ENCODE measurements around the gene RETREG2.

The RETREG2 gene

GRCh38 chr2:219169930-219170654 lies 8.0 kb upstream of the RETREG2 start, which contains the start of gene SLC23A3:
TSS of gene SLC23A3 (minus strand) at chr2:219170029. CDS start at chr2:219169984, 45 bp downstream.
- no peak for DNase-seq (ENCODE audit: extremely low read depth in 1 of 2, low read depth in 1 of 2)

GRCh38 chr2:219171231-219171651 lies 6.8 kb upstream of the RETREG2 start:
- no peak for DNase-seq (ENCODE audit: extremely low read depth in 1 of 2, low read depth in 1 of 2)

DNA sequence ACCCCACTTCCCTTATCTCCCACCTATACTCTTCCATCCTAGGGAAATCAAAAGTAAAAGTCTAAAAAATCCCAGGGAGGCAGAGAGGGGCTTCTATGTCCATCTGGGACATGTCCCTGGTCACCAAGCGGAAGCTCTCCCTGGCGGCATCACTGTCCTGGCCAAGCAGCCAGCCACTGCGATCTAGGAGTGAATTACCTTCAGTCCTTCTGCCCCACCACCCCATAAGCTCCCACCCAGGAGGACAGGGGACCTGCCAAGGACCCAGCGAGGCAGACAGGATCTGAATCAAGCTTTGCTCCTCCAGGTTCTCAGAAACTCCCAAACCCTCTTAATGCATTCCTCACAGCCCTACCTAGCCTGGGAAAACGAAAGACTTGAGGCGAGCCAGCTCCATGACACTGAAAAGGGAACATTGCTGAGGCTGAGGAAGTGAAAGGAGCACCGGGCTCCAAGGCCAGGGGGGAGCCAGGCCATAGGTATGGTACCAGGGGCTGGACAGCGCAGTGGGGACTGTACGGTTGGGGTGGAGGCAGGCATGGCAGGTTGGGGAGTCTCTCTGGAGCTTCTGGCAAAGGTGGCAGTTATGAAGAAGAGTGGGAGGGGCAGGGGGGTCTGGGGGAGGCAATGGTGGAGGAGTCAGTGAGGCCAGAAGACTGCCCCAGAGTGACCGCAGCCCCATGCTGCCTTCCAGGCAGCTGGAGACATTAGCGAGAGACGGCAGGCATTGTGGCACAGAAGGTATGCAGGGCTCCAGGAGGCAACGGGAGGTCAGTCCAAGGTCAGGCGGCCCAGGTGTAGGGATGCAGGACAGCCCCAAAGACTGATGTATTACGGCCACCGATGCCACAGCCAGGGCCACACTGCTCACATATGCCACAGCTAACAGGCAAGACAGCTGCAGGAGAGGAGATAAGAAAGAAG lies 5.6 kb upstream of the RETREG2 start:
- DNase-seq (ENCODE audit: extremely low read depth in 1 of 2, low read depth in 1 of 2) = no peak

DNA sequence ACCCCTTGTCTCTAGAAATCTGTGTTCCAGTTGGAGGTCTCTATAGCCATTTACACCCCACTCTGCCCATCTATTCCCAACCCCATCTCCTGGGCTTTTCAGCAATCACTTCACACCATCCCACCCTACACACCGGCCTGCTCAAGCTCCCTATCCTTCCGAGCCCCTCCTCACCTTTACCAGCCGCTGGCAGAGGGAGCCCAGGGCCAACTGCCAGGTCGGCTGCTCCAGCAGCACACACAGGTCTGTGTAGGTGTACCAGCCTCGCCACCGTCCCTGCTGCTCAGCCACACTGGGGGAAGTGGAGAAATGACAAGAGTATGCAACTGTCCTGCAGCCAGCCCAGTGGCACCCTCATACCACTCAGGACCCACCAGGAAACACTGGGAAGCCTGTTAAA lies 4.9 kb upstream of the RETREG2 start:
- no peak for DNase-seq (ENCODE audit: extremely low read depth in 1 of 2, low read depth in 1 of 2)

GRCh38 chr2:219174146-219174545 lies 3.9 kb upstream of the RETREG2 start:
- DNase-seq (ENCODE audit: extremely low read depth in 1 of 2, low read depth in 1 of 2) = no peak

DNA sequence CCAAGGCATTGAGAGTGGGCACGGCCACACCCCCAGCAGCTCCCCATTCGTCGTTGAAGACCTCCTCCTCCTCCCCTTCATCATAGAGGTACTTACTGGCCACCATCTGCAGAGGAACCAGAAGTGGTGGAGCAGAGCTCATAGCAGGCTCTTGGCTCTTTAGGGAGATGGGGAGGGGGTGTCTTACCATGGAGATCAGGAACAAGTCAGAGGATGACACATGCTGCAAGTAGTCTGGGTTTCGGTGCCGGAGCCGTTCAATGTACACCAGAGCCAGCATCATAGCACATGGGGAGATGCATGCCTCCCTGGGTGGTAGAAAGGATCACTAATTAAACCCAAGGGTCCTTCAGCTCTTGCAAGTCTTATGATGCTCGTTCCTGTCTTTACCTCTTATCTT lies 3.3 kb upstream of the RETREG2 start:
- DNase-seq (ENCODE audit: extremely low read depth in 1 of 2, low read depth in 1 of 2) = no peak

DNA sequence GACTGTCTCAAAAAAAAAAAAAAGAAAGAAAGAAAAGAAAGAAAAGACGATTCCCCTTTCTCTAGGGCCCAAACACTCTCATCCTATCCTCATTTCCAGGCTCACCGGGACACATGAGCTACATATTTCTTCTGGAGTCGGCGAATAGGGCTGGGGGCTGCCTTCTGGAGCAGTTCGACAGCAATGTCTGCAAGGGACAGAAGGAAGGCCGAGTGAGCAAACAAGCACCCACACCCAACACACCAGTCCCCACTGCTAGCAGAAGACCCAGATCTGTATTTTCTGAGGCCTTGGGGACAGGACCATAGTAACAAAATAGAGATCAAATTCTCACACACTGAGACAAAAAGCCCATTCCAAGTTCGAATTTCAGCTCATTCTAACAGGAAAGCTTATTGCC lies 2.6 kb upstream of the RETREG2 start:
- DNase-seq (ENCODE audit: extremely low read depth in 1 of 2, low read depth in 1 of 2) = no peak

- no peak for DNase-seq (ENCODE audit: extremely low read depth in 1 of 2, low read depth in 1 of 2)
Observed at GRCh38 chr2:219175928-219176817, 1.9 kb upstream of the RETREG2 start.

DNA sequence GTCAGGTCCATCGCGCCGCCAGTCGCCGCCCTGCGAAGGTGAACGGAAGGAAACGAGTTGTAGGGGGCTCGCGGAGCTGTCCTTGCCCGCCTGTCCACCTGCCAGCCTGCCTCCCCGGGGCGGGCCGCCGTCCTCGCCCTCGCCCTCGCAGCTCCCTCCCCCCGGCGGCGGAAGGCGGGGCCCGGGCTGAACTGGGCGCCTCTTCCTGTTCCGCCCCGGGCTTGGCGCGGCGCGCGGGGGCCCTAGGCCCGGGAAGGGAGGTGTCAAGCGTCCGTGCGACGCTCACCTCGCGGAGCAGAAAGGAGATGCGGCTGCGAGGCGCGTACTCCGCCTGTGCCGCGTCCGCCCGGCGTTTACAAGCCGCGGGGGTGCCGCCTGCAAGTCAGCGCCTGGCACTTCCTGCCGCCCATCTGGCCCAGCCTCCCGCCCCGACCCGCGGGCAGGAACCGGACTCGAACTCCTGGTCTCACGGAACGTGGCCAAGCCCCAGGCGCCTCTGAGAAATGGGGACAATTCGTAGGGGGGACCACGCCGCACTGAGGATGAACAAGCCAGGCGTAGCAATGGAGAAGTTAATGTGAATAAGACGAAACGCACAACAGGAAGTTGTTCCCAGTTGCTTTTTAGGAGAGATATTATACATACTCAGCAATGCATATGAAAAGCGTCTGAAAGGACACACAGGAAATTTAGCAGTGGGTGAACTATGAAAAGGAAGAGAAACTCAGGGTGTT lies 1.1 kb upstream of the RETREG2 start, which contains the start of gene CNPPD1:
TSS of gene CNPPD1 (minus strand) at position 108 of the 734 bp plus-strand sequence. CDS start at position 11, 97 bp downstream.
- peak; percentile 47 to 82 for DNase-seq (ENCODE audit: extremely low read depth in 1 of 2, low read depth in 1 of 2)

DNA sequence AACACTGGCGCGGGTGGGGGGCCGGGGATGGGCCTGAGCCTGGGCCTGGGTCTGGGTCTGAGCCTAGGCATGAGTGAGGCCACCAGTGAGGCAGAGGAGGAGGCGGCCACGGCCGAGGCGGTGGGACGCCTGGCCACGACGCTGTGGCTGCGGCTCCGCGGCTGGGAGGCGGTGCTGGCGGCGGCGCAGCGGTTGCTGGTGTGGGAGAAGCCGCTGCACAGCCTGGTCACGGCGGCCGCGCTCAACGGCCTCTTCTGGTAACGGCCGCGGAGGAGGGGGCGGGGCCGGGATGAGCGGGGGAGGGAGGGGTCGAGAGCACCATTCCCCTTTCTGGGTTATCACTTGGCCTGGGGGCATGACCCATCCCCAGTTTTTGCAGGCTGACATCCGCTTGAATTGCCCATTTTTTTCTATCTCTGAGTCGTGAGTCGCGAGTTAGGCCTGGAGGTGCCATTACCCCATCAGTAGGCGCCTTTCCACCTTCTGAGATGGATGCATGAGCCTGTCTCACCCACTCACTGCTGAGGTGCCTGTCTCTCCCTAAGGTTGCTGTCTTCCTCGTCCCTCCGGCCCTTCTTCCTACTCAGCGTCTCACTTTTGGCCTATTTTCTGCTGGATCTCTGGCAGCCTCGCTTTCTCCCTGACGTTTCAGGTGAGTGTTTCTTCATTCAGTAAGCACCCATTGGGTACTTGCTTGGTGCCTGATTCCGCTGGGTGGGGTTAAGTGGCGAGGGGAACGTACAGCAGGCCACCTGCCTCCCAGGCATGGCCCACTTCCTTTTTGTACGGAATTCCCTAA lies 501 bp downstream of the RETREG2 start:
- no peak for DNase-seq (ENCODE audit: extremely low read depth in 1 of 2, low read depth in 1 of 2)

DNA sequence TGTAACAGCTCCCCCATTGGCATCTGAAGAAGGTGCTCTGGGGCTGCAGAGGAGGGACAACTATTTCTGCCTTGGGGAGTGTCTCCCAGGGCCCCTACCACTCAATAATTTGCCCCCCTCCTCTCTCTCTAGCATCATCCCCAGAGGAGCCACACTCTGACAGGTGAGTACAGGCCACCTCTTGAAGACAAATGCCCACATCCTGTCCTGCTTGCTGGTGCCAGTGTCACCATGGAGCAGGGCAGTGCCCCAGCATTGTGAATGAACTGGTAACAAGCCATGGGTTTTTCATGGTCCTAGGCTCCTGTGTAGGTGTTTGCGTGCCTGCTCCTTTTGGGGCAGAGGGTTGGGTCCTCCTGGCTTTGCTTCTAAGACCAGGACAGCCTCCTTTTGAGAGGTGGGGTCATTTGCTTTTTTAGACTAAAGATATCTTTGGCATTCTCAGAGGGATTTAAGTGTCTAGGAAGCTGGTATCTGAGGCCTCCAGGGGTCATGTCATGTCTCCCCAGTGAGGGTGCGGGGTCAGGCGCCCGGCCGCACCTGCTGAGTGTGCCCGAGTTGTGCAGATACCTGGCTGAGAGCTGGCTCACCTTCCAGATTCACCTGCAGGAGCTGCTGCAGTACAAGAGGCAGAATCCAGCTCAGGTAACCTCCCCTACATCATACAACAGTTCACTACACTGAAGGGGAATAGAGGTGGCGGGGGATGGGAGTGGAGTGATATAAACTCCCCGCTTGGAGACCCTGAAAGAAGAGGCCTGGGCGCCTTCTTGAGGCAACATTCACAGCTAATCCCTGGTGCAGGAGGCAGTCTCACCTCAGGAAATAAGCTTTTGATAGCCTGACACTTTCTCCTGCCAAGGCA lies 1.8 kb downstream of the RETREG2 start:
- no peak for DNase-seq (ENCODE audit: extremely low read depth in 1 of 2, low read depth in 1 of 2)

DNA sequence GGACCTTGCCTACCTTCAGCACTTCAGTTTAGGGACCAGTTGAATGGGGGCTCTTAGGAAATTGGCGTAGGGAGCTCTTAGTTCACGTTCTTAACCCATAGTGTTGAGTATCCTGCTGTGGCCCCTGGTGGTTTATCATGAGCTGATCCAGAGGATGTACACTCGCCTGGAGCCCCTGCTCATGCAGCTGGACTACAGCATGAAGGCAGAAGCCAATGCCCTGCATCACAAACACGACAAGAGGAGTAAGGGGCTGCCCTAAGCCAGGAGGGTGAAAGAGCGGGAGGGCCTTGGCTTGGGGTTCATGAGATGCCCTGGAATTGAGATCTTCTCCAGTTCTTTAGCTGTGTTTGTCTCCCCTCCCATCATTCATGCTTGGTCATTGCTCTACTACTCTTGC lies 2.9 kb downstream of the RETREG2 start:
- DNase-seq (ENCODE audit: extremely low read depth in 1 of 2, low read depth in 1 of 2) = no peak

DNA sequence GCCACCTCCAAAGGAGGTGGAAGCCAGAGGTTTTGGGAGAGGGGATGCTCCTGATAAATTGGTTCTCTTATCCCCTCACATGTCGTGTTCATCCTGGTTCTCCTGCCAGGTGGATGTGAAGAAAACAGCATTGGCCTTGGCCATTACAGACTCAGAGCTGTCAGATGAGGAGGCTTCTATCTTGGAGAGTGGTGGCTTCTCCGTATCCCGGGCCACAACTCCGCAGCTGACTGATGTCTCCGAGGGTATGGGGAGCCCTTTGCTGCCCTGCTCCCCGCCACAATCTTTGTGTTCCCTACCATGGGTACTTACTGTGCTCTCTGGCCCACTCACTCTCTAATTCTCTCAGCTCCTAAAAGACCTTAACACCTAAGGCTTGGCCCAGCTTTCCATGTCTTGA lies 3.5 kb downstream of the RETREG2 start:
- no peak for DNase-seq (ENCODE audit: extremely low read depth in 1 of 2, low read depth in 1 of 2)

DNA sequence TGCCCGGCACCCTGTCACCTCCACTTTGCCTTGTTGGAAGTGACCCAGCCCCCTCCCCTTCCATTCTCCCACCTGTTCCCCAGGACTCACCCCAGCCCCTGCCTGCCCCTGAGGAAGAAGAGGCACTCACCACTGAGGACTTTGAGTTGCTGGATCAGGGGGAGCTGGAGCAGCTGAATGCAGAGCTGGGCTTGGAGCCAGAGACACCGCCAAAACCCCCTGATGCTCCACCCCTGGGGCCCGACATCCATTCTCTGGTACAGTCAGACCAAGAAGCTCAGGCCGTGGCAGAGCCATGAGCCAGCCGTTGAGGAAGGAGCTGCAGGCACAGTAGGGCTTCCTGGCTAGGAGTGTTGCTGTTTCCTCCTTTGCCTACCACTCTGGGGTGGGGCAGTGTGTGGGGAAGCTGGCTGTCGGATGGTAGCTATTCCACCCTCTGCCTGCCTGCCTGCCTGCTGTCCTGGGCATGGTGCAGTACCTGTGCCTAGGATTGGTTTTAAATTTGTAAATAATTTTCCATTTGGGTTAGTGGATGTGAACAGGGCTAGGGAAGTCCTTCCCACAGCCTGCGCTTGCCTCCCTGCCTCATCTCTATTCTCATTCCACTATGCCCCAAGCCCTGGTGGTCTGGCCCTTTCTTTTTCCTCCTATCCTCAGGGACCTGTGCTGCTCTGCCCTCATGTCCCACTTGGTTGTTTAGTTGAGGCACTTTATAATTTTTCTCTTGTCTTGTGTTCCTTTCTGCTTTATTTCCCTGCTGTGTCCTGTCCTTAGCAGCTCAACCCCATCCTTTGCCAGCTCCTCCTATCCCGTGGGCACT lies 4.5 kb downstream of the RETREG2 start:
- DNase-seq (ENCODE audit: extremely low read depth in 1 of 2, low read depth in 1 of 2) = no peak

DNA sequence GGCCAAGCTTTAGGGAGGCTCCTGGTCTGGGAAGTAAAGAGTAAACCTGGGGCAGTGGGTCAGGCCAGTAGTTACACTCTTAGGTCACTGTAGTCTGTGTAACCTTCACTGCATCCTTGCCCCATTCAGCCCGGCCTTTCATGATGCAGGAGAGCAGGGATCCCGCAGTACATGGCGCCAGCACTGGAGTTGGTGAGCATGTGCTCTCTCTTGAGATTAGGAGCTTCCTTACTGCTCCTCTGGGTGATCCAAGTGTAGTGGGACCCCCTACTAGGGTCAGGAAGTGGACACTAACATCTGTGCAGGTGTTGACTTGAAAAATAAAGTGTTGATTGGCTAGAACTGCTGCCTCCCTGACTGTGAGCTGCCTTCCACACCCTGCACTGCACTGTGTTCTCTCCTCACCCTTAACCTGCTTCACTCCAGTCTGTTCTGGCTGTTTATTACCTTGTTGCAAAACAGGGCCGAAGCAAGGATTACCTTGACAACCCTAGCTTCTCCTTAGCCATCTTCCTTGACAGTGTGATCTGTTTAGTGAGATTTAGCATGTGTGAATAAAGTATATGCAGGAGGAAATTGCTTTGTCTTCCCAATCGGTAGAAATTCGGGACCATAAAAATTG lies 5.2 kb downstream of the RETREG2 start:
- no peak for DNase-seq (ENCODE audit: extremely low read depth in 1 of 2, low read depth in 1 of 2)

DNA sequence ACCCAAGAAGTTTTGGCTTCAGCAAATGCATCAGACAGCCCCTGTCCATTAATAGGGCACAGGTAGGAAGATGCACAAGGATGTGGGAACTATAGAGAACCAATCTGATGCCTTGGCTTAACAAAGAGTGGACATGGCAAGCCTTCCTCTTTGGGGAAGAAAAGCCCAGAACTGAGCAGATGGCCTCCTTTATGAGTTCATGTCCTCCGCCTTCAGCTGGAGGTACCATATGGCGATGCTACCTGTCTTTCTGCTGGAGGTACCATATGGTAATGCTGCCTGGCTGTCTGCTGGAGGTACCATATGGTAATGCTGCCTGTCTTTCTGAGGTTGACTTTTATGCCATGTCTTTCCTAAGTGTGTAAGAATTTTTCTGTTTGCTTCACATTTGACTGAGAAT lies 6.0 kb downstream of the RETREG2 start:
- DNase-seq (ENCODE audit: extremely low read depth in 1 of 2, low read depth in 1 of 2) = no peak
